Colonic mucosa (tissue), 4 donors: ENCODE measurements around the gene ALOXE3. TPM values are rescaled to one million over a fixed set of nuclear protein-coding genes. Genes with fewer than 3 reads are reported as not detected.
A peak's percentile ranks its signal among the peaks of the same experiment; 100 is the strongest.
"Not testable (repeated sequence)": the region's sequence is repeated elsewhere in the genome, so short reads cannot be mapped to it uniquely, and the experiment has no call there.

ENCODE experiments used
- DNase-seq: peaks from one replicate; pipeline ENCODE4 v3.0.0-alpha.2; 2020
- H3K27ac ChIP-seq: fragments of 200-600 bp; one replicate; pipeline ENCODE4 v1.8.0; 2021
- H3K27me3 ChIP-seq: fragments of 200-600 bp; one replicate; pipeline ENCODE4 v1.8.0; 2021
- H3K36me3 ChIP-seq: fragments of 200-600 bp; one replicate; pipeline ENCODE4 v1.8.0; 2021
- H3K4me1 ChIP-seq: fragments of 200-600 bp; one replicate; pipeline ENCODE4 v1.8.0; 2021; ENCODE audit warnings: mild to moderate bottlenecking
- H3K4me3 ChIP-seq: fragments of 200-600 bp; one replicate; pipeline ENCODE4 v1.8.0; 2021
- H3K9ac ChIP-seq, 2 donors: one replicate each; pipeline ENCODE4 v1.7.0; 2013; ENCODE audit warnings: control low read depth in 2 of 2, low read depth in 2 of 2, low read length in 2 of 2
- H3K9me3 ChIP-seq: fragments of 200-600 bp; one replicate; pipeline ENCODE4 v1.8.0; 2021
- intact Hi-C: fragments of 100-400 bp; cut with DNase I; formaldehyde crosslinking; loops from one replicate; pipeline ENCODE4 v1.14.1; 2022
- total RNA-seq, 2 donors: library from RNA; stranded (reverse); fragmentation: NEBNext Ultra II Directional in 1 of 2; extraction: Animal tissue kit (Norgen Biotek cat#: 25700) in 1 of 2; gene quantifications; one replicate each; pipeline ENCODE4 v1.2.1, GENCODE V29; 2021
- TF ChIP-seq, protein P1 (sequence below): fragments of 200-600 bp; IDR thresholded peaks from one replicate; pipeline ENCODE4 v1.8.0; 2022; ENCODE audit warnings: antibody characterized with exemption, mild to moderate bottlenecking
- donor health status: healthy.
- donor health status: DM: no; HTN: no; CAD: no.
- donor health status: DM: no; HTN: no; CAD: no.

The ALOXE3 gene
- total RNA-seq, 2 donors from 2014 or later = not detected

- Histone ChIP-seq H3K36me3 (no peaks in the 10 kb centered on the region), H3K4me3 (no peak overlapping the region), H3K27me3 (peaks cover 34% of the 10 kb centered on the region), H3K27ac (no peak overlapping the region), H3K4me1 (peaks cover 18% of the 10 kb centered on the region), H3K9me3 (no peaks in the 10 kb centered on the region), H3K9ac (no peak overlapping the region)
- no peak for DNase-seq
- intact Hi-C loops = loop anchor here (5.0 kb wide), 1 partner anchor 44 kb away; no protein-coding TSS in a partner anchor
- TF ChIP-seq, protein P1, sequence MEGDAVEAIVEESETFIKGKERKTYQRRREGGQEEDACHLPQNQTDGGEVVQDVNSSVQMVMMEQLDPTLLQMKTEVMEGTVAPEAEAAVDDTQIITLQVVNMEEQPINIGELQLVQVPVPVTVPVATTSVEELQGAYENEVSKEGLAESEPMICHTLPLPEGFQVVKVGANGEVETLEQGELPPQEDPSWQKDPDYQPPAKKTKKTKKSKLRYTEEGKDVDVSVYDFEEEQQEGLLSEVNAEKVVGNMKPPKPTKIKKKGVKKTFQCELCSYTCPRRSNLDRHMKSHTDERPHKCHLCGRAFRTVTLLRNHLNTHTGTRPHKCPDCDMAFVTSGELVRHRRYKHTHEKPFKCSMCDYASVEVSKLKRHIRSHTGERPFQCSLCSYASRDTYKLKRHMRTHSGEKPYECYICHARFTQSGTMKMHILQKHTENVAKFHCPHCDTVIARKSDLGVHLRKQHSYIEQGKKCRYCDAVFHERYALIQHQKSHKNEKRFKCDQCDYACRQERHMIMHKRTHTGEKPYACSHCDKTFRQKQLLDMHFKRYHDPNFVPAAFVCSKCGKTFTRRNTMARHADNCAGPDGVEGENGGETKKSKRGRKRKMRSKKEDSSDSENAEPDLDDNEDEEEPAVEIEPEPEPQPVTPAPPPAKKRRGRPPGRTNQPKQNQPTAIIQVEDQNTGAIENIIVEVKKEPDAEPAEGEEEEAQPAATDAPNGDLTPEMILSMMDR = no peak
Measured at GRCh38 chr17:8116776-8117175, 1.5 kb downstream of the ALOXE3 start.

DNA sequence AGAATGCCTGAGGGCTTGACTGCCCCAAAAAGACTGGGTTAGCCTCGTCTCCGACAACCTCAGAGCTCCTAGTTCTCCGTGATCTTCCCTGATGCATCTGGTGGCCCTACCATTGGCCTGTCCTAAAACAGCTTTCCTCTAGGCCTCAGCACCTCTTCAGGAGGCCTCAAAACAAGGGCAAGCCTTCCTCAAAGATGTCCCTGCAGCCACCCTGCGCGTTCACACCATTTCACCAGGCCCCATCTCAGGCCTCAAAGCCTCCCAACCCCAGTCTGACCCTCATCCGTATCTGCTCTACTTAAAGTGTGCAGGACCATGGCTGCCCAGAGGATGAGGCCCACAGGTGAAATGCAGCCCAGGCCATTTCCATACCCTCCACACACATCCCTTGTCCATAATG, 7.4 kb downstream of the ALOXE3 start:
- peaks cover 7% of the 10 kb centered on the region for H3K27me3 ChIP-seq
- DNase-seq = no peak
- TF ChIP-seq, protein P1 = no peak
- H3K9ac ChIP-seq = no peak overlapping the region
- no peaks in the 10 kb centered on the region for H3K9me3 ChIP-seq
- no peak overlapping the region for H3K27ac ChIP-seq
- H3K4me3 ChIP-seq = no peak overlapping the region
- no peaks in the 10 kb centered on the region for H3K36me3 ChIP-seq
- intact Hi-C loops = no loop called here
- no peaks in the 10 kb centered on the region for H3K4me1 ChIP-seq

DNA sequence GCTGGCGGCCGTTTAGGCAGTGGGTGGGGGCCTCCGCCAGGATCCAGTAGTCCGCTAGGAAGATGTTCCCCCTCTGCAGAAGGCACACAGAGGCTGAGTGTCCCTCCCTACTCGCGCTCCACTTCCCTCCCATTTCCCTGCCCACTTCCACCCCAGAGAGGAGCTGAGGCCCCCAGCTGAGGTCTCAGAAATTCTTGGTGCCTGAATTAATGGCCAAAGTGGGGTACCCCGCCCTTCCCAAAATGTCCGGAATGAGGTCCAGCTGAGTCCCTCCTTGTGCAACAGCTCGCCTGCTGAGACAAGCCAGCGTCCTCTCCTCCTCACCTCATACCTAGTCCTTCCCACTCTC, 7.9 kb downstream of the ALOXE3 start:
- Histone ChIP-seq H3K4me1 (no peaks in the 10 kb centered on the region), H3K27me3 (peaks cover 7% of the 10 kb centered on the region), H3K9ac (no peak overlapping the region), H3K27ac (no peak overlapping the region), H3K36me3 (no peaks in the 10 kb centered on the region), H3K9me3 (no peaks in the 10 kb centered on the region), H3K4me3 (no peak overlapping the region)
- TF ChIP-seq, protein P1 = no peak
- DNase-seq = no peak
- intact Hi-C loops = no loop called here

GRCh38 chr17:8109661-8110455, 8.5 kb downstream of the ALOXE3 start:
- intact Hi-C loops = no loop called here
- no peaks in the 10 kb centered on the region for H3K4me1 ChIP-seq
- TF ChIP-seq, protein P1 = peak; percentile 73

GRCh38 chr17:8108972-8109660, 9.2 kb downstream of the ALOXE3 start:
- Histone ChIP-seq H3K9ac (no peak overlapping the region), H3K4me3 (no peak overlapping the region), H3K9me3 (no peaks in the 10 kb centered on the region), H3K27me3 (peaks cover 4% of the 10 kb centered on the region), H3K36me3 (no peaks in the 10 kb centered on the region), H3K27ac (no peak overlapping the region), H3K4me1 (no peaks in the 10 kb centered on the region)
- TF ChIP-seq, protein P1 = no peak
- no peak for DNase-seq
- intact Hi-C loops = no loop called here

More at GRCh38 chr17:8109661-8110455, 8.5 kb downstream of the ALOXE3 start:
- DNase-seq = peak; percentile 75
- Histone ChIP-seq H3K27me3 (peaks cover 7% of the 10 kb centered on the region), H3K27ac (no peak overlapping the region), H3K9me3 (no peaks in the 10 kb centered on the region), H3K36me3 (no peaks in the 10 kb centered on the region), H3K9ac (no peak overlapping the region), H3K4me3 (peak overlapping the region; percentile 31)

- intact Hi-C loops, DNase-seq, H3K4me3 ChIP-seq, H3K9me3 ChIP-seq, H3K4me1 ChIP-seq, H3K27ac ChIP-seq, H3K27me3 ChIP-seq, H3K36me3 ChIP-seq, H3K9ac ChIP-seq: not testable (repeated sequence)
Measured at GRCh38 chr17:8106980-8107379, 11.3 kb downstream of the ALOXE3 start.
